ENCODE measurements around the gene PTCRA.

- no peak for TF ChIP-seq CTCF (conservative IDR thresholded peaks at IDR 0.05; ENCODE audit: low read length)
- no peak for TF ChIP-seq EZH2phosphoT487 (IDR thresholded peaks at IDR 0.05; ENCODE audit: borderline replicate concordance)
Measured at GRCh38 chr6:42968126-42968701, 52.4 kb downstream of the PTCRA start.

Data from Loucy (cell line).